IMR-90 (cell line): Measurements from ENCODE around the gene LCE2B.

Experiments
- BHLHE40 ChIP-seq: fragments of 150-350 bp; IDR thresholded peaks from 2 replicates; pipeline ENCODE4 v1.6.1; 2016; ENCODE audit warnings: mild to moderate bottlenecking, low read depth, low read length
- CEBPB ChIP-seq: IDR thresholded peaks from 2 replicates; pipeline ENCODE4 v1.6.1; 2012; ENCODE audit warnings: low read depth, low read length, improper control_type of control experiment
- FOS ChIP-seq: fragments of 150-350 bp; IDR thresholded peaks from 2 replicates; pipeline ENCODE4 v1.6.1; 2016; ENCODE audit warnings: low read depth, low read length
- MAFK ChIP-seq: IDR thresholded peaks from 2 replicates; pipeline ENCODE4 v1.6.1; 2012; ENCODE audit warnings: low read depth, low read length, improper control_type of control experiment
- MAZ ChIP-seq: IDR thresholded peaks from 2 replicates; pipeline ENCODE4 v1.6.1; 2012; ENCODE audit warnings: low read depth, mild to moderate bottlenecking, low read length, improper control_type of control experiment, moderate library complexity, borderline replicate concordance
- MXI1 ChIP-seq: IDR thresholded peaks from 2 replicates; pipeline ENCODE4 v1.6.1; 2012; ENCODE audit warnings: low read depth, mild to moderate bottlenecking, low read length, moderate library complexity, borderline replicate concordance
- POLR2A ChIP-seq: IDR thresholded peaks from 2 replicates; pipeline ENCODE4 v1.6.1; 2012; ENCODE audit warnings: mild to moderate bottlenecking, low read depth, low read length
- RAD21 ChIP-seq: IDR thresholded peaks from 2 replicates; pipeline ENCODE4 v1.6.1; 2012; ENCODE audit warnings: low read length, improper control_type of control experiment
- RFX5 ChIP-seq: IDR thresholded peaks from 2 replicates; pipeline ENCODE4 v1.8.0; 2012; ENCODE audit warnings: low read depth, mild to moderate bottlenecking, low read length, moderate library complexity
- TF ChIP-seq, protein P1 (sequence below): conservative IDR thresholded peaks from 2 replicates; pipeline ENCODE4 v1.5.1; 2012; ENCODE audit warnings: mild to moderate bottlenecking, low read depth, low read length, improper control_type of control experiment
- TF ChIP-seq, protein P2 (sequence below): fragments of 150-350 bp; IDR thresholded peaks from 2 replicates; pipeline ENCODE4 v1.6.1; 2017; ENCODE audit warnings: mild to moderate bottlenecking, antibody characterized with exemption, low read length, low read depth

DNA sequence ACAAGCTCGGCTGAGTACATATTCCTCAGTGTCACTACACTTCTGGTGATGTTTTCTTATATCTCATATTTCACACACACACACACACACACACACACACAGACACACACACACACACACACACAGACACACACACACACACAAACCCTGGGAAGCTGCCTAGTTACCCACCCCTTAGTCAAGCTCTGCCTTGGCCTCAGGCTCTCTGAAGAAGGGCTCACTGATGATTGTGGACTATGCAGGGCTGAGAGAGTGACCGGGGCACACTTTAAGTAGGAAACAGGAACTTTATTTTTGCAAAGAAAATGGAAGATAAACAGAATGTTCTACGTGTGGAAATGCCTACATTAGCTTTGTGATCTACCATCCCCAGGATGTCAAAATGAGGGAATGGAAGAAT is 42.0 kb upstream of the LCE2B start:
- no peak for TF ChIP-seq RAD21
- no peak for TF ChIP-seq FOS
- no peak for TF ChIP-seq POLR2A
- TF ChIP-seq, protein P1, sequence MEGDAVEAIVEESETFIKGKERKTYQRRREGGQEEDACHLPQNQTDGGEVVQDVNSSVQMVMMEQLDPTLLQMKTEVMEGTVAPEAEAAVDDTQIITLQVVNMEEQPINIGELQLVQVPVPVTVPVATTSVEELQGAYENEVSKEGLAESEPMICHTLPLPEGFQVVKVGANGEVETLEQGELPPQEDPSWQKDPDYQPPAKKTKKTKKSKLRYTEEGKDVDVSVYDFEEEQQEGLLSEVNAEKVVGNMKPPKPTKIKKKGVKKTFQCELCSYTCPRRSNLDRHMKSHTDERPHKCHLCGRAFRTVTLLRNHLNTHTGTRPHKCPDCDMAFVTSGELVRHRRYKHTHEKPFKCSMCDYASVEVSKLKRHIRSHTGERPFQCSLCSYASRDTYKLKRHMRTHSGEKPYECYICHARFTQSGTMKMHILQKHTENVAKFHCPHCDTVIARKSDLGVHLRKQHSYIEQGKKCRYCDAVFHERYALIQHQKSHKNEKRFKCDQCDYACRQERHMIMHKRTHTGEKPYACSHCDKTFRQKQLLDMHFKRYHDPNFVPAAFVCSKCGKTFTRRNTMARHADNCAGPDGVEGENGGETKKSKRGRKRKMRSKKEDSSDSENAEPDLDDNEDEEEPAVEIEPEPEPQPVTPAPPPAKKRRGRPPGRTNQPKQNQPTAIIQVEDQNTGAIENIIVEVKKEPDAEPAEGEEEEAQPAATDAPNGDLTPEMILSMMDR = no peak
- no peak for TF ChIP-seq RFX5
- no peak for TF ChIP-seq CEBPB
- TF ChIP-seq MAFK = no peak
- TF ChIP-seq, protein P2, sequence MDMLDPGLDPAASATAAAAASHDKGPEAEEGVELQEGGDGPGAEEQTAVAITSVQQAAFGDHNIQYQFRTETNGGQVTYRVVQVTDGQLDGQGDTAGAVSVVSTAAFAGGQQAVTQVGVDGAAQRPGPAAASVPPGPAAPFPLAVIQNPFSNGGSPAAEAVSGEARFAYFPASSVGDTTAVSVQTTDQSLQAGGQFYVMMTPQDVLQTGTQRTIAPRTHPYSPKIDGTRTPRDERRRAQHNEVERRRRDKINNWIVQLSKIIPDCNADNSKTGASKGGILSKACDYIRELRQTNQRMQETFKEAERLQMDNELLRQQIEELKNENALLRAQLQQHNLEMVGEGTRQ = no peak
- no peak for TF ChIP-seq MXI1
- TF ChIP-seq MAZ = no peak
- no peak for TF ChIP-seq BHLHE40
